GM06990 (cell line): ENCODE data around the gene SFT2D3.

ENCODE experiments used
- DNase-seq: peaks from one replicate; pipeline ENCODE4 v3.0.0-alpha.2; 2011; ENCODE audit not compliant: insufficient read length; ENCODE audit errors: extremely low read depth
- H3K27me3 ChIP-seq: replicated peaks from 2 replicates; pipeline ENCODE4 v1.6.0; 2011; ENCODE audit warnings: low read length; ENCODE audit not compliant: control insufficient read depth, insufficient read depth
- H3K36me3 ChIP-seq: 2 replicates; pipeline ENCODE4 v1.5.1; 2011; ENCODE audit warnings: low read length; ENCODE audit not compliant: control insufficient read depth, insufficient read depth
- H3K4me3 ChIP-seq: replicated peaks from 2 replicates; pipeline ENCODE4 v1.5.1; 2011; ENCODE audit warnings: low read depth, mild to moderate bottlenecking, control low read depth, low read length
- TF ChIP-seq, protein P1 (sequence below): IDR thresholded peaks from 2 replicates; pipeline ENCODE4 v1.5.1; 2011; ENCODE audit warnings: low read length, control low read depth, mild to moderate bottlenecking, inconsistent platforms; ENCODE audit not compliant: insufficient read depth, poor library complexity, severe bottlenecking

Gene SFT2D3

GRCh38 chr2:127658641-127659407 is 42.5 kb upstream of the SFT2D3 start:
- DNase-seq: no peak
- Histone ChIP-seq H3K36me3 (no peaks in the 10 kb centered on the region), H3K4me3 (no peak overlapping the region), H3K27me3 (peaks cover 2% of the 10 kb centered on the region; the same call in 1 of the 2 replicates)
- TF ChIP-seq, protein P1, sequence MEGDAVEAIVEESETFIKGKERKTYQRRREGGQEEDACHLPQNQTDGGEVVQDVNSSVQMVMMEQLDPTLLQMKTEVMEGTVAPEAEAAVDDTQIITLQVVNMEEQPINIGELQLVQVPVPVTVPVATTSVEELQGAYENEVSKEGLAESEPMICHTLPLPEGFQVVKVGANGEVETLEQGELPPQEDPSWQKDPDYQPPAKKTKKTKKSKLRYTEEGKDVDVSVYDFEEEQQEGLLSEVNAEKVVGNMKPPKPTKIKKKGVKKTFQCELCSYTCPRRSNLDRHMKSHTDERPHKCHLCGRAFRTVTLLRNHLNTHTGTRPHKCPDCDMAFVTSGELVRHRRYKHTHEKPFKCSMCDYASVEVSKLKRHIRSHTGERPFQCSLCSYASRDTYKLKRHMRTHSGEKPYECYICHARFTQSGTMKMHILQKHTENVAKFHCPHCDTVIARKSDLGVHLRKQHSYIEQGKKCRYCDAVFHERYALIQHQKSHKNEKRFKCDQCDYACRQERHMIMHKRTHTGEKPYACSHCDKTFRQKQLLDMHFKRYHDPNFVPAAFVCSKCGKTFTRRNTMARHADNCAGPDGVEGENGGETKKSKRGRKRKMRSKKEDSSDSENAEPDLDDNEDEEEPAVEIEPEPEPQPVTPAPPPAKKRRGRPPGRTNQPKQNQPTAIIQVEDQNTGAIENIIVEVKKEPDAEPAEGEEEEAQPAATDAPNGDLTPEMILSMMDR: no peak

- H3K4me3 ChIP-seq: no peak overlapping the region
- no peaks in the 10 kb centered on the region for H3K36me3 ChIP-seq
- peaks cover 2% of the 10 kb centered on the region; the same call in 1 of the 2 replicates for H3K27me3 ChIP-seq
- no peak for DNase-seq
- TF ChIP-seq, protein P1: no peak
These were observed 41.6 kb upstream of the SFT2D3 start for GRCh38 chr2:127659408-127660290.

DNA sequence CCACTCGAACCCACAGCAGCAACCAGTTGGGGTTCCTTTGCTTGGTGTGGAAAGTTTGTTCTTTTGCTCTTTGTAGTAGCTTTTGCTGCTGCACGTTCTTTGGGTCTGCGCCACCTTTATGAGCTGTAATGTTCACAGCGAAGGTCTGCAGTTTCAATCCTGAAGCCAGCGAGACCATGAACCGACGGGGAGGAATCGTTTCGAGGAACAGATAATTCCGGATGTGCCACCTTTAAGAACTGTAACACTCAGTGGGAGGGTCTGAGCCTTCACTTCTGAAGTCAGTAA is 41.1 kb upstream of the SFT2D3 start:
- DNase-seq: no peak
- TF ChIP-seq, protein P1: no peak
- H3K4me3 ChIP-seq: no peak overlapping the region
- peaks cover 2% of the 10 kb centered on the region; the same call in 1 of the 2 replicates for H3K27me3 ChIP-seq
- no peaks in the 10 kb centered on the region for H3K36me3 ChIP-seq

DNA sequence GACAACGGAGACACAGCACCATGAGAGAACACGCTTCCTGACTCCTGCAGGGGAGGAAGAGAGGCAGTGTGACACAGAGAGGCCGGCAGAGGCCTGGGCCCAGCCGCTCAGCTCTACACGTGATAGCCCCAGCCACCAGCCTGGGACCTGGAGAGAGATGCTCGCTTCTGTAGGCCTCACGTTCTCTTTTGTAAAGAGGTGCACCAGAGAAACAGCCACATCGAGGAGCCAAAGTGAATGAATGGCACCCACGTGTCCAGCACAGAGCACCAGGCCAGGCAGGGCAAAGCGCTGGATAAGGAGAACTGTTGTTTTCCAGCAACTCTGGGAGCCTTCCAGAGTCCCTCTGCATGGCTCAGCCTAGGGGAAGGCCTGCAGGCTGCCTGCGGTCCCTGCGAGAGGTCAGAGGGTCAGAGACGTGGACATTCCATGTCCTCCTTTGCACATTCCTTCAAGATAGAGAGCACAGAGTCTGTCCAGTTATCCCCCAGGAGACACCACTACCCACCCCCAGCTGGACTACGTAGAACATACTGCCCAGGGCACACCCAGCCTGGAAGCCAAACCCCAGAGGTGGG is 40.1 kb upstream of the SFT2D3 start:
- Histone ChIP-seq H3K4me3 (no peak overlapping the region), H3K27me3 (peaks cover 2% of the 10 kb centered on the region; the same call in 1 of the 2 replicates), H3K36me3 (no peaks in the 10 kb centered on the region)
- DNase-seq: no peak
- TF ChIP-seq, protein P1: no peak

DNA sequence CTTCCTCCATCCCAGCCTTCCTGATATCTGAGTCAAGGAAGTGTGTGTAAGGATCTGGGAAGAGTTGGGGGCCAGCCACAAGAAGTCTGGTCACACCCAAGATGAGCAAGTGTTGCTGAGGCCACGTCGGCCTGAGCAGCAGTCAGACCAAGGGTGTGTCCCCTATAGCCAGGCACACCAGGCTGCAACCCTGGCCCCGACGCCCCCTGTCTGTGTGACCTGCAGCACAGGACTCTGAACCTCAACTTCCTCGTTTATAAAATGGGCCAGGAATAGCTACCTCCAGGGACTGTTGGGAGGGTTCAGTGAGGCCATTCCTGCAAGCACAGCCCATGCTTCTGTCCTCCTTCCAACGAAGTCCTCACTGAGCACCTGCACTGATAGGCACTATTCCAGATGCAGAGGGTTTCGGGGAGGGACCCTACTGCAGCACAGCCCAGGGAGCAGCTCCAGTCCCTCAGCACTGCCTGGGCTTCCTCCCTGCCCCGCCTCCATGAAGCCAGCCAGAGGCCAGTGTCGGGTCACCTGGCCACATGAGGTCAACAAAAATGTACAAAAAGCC is 39.3 kb upstream of the SFT2D3 start:
- TF ChIP-seq, protein P1: no peak
- no peaks in the 10 kb centered on the region for H3K36me3 ChIP-seq
- no peak for DNase-seq
- H3K27me3 ChIP-seq: peaks cover 2% of the 10 kb centered on the region; the same call in 1 of the 2 replicates
- no peak overlapping the region for H3K4me3 ChIP-seq
